Prostate gland (tissue), 2 donors: ENCODE data around the gene ASXL2.

Experiments used
- CTCF ChIP-seq, 4 experiments: fragments of 200-600 bp in 2 of 4; fragments of 450-650 bp in 2 of 4; sonication (generic) in 2 of 4; IDR thresholded peaks; 1 replicate in 3 of 4; 2 replicates in 1 of 4; pipeline ENCODE4 v1.5.1; 2016 to 2019; ENCODE audit warnings: antibody characterized with exemption in 4 of 4, mild to moderate bottlenecking in 2 of 4, moderate library complexity in 2 of 4
- POLR2A ChIP-seq: fragments of 450-650 bp; IDR thresholded peaks from one replicate; pipeline ENCODE4 v1.6.1; 2016; ENCODE audit warnings: antibody characterized with exemption, mild to moderate bottlenecking
- POLR2AphosphoS5 ChIP-seq: sonication (generic); formaldehyde crosslinking; IDR thresholded peaks from one replicate; pipeline ENCODE4 v1.6.1; 2017; ENCODE audit warnings: antibody characterized with exemption

- TF ChIP-seq CTCF (IDR thresholded peaks at IDR 0.05): no peak
- no peak for TF ChIP-seq POLR2A
- no peak for TF ChIP-seq POLR2AphosphoS5
Observed at GRCh38 chr2:25772078-25772477, 106.2 kb downstream of the ASXL2 start.
